ENCODE measurements around the gene SEZ6.

- no peak for TF ChIP-seq POLR2AphosphoS5 (IDR thresholded peaks at IDR 0.05)
- TF ChIP-seq POLR2A (IDR thresholded peaks at IDR 0.05; ENCODE audit: low read depth), result no peak
Observed at GRCh38 chr17:28983286-28984230, 22.3 kb downstream of the SEZ6 start.

All from esophagus muscularis mucosa (tissue), 2 donors.